IPS DF 6.9 (cell line): ENCODE results near the gene SNX2.
A peak's percentile ranks its signal among the peaks of the same experiment; 100 is the strongest.

Experiments used
- DNase-seq: peaks from one replicate; pipeline ENCODE4 v3.0.0-alpha.2; 2013; ENCODE audit warnings: low read depth, low spot score
- H3K27ac ChIP-seq: one replicate; pipeline ENCODE4 v1.5.1; 2013; ENCODE audit warnings: low read length, control low read depth
- H3K27me3 ChIP-seq: 2 replicates; pipeline ENCODE4 v1.6.1; 2013; ENCODE audit warnings: mild to moderate bottlenecking, low read length; ENCODE audit not compliant: control insufficient read depth, insufficient read depth
- H3K36me3 ChIP-seq: 2 replicates; pipeline ENCODE4 v1.6.1; 2013; ENCODE audit warnings: low read length; ENCODE audit not compliant: control insufficient read depth, insufficient read depth
- H3K4me1 ChIP-seq: 2 replicates; pipeline ENCODE4 v1.6.1; 2013; ENCODE audit warnings: low read length; ENCODE audit not compliant: control insufficient read depth, insufficient read depth
- H3K4me3 ChIP-seq: 2 replicates; pipeline ENCODE4 v1.5.1; 2013; ENCODE audit warnings: mild to moderate bottlenecking, low read length
- H3K9me3 ChIP-seq: 2 replicates; pipeline ENCODE4 v1.6.1; 2013; ENCODE audit warnings: low read length, inconsistent platforms; ENCODE audit not compliant: control insufficient read depth, insufficient read depth
- WGBS: extraction: QIAGEN DNeasy Blood & Tissue Kit; methylation state at CpG from one replicate; pipeline ENCODE4 v1.1.7; 2013; ENCODE audit warnings: mixed read lengths, missing lambda C conversion rate; ENCODE audit not compliant: insufficient read length, insufficient coverage; 5-methylcytosine and 5-hydroxymethylcytosine counted together

SNX2 gene

GRCh38 chr5:122774861-122775549 lies at the start of gene SNX2:
SNX2 (plus strand) TSS chr5:122775080; CDS start chr5:122775104, 24 bp downstream.
- Histone ChIP-seq H3K36me3 (no peaks in the 10 kb centered on the region), H3K4me3 (peak within 1 kb of the TSS; percentile 97), H3K27ac (no peak within 1 kb of the TSS), H3K9me3 (no peaks in the 10 kb centered on the region), H3K4me1 (no peaks in the 10 kb centered on the region), H3K27me3 (no peaks in the 10 kb centered on the region)
- WGBS = no CpG with 5 or more reads among the region's 67 CpGs
- peak; percentile 43 for DNase-seq

GRCh38 chr5:122727112-122727541 lies 47.8 kb upstream of the SNX2 start:
- Histone ChIP-seq H3K4me3 (no peak overlapping the region), H3K27me3 (no peaks in the 10 kb centered on the region), H3K27ac (no peak overlapping the region), H3K9me3 (no peaks in the 10 kb centered on the region), H3K4me1 (no peaks in the 10 kb centered on the region), H3K36me3 (no peaks in the 10 kb centered on the region)
- no CpG with 5 or more reads among the region's 4 CpGs for WGBS
- DNase-seq = no peak

GRCh38 chr5:122730037-122730436 lies 44.8 kb upstream of the SNX2 start:
- H3K4me1 ChIP-seq = no peaks in the 10 kb centered on the region
- no peaks in the 10 kb centered on the region for H3K9me3 ChIP-seq
- no peak overlapping the region for H3K27ac ChIP-seq
- no peaks in the 10 kb centered on the region for H3K27me3 ChIP-seq
- WGBS = no CpG with 5 or more reads among the region's 1 CpG
- H3K36me3 ChIP-seq = no peaks in the 10 kb centered on the region
- no peak for DNase-seq
- no peak overlapping the region for H3K4me3 ChIP-seq

GRCh38 chr5:122730456-122730855 lies 44.4 kb upstream of the SNX2 start:
- no CpG with 5 or more reads among the region's 1 CpG for WGBS
- no peak for DNase-seq

GRCh38 chr5:122736086-122736845 lies 38.6 kb upstream of the SNX2 start:
- H3K4me1 ChIP-seq = no peaks in the 10 kb centered on the region
- H3K4me3 ChIP-seq = no peak overlapping the region
- no peak for DNase-seq
- H3K27ac ChIP-seq = no peak overlapping the region
- no peaks in the 10 kb centered on the region for H3K27me3 ChIP-seq
- no peaks in the 10 kb centered on the region for H3K36me3 ChIP-seq
- H3K9me3 ChIP-seq = no peaks in the 10 kb centered on the region
- WGBS = no CpG with 5 or more reads among the region's 9 CpGs

More at GRCh38 chr5:122730456-122730855, 44.4 kb upstream of the SNX2 start:
- Histone ChIP-seq H3K9me3 (no peaks in the 10 kb centered on the region), H3K4me1 (no peaks in the 10 kb centered on the region), H3K36me3 (no peaks in the 10 kb centered on the region), H3K4me3 (no peak overlapping the region), H3K27ac (no peak overlapping the region), H3K27me3 (no peaks in the 10 kb centered on the region)

- no peaks in the 10 kb centered on the region for H3K27me3 ChIP-seq
- H3K27ac ChIP-seq = no peak overlapping the region
- H3K4me1 ChIP-seq = no peaks in the 10 kb centered on the region
- no peak overlapping the region for H3K4me3 ChIP-seq
- no peak for DNase-seq
- H3K36me3 ChIP-seq = no peaks in the 10 kb centered on the region
- H3K9me3 ChIP-seq = no peaks in the 10 kb centered on the region
Measured at GRCh38 chr5:122738088-122738487, 36.8 kb upstream of the SNX2 start.

- no peaks in the 10 kb centered on the region for H3K36me3 ChIP-seq
- H3K4me1 ChIP-seq = no peaks in the 10 kb centered on the region
- H3K27ac ChIP-seq = no peak overlapping the region
- no peak overlapping the region for H3K4me3 ChIP-seq
- H3K27me3 ChIP-seq = no peaks in the 10 kb centered on the region
- no CpG with 5 or more reads among the region's 2 CpGs for WGBS
- H3K9me3 ChIP-seq = no peaks in the 10 kb centered on the region
- DNase-seq = no peak
Measured at GRCh38 chr5:122741681-122742080, 33.2 kb upstream of the SNX2 start.

- WGBS = no CpG with 5 or more reads among the region's 3 CpGs
- H3K36me3 ChIP-seq = no peaks in the 10 kb centered on the region
- H3K27me3 ChIP-seq = no peaks in the 10 kb centered on the region
- no peak for DNase-seq
- H3K27ac ChIP-seq = no peak overlapping the region
- H3K4me1 ChIP-seq = no peaks in the 10 kb centered on the region
- no peak overlapping the region for H3K4me3 ChIP-seq
- H3K9me3 ChIP-seq = no peaks in the 10 kb centered on the region
Measured at GRCh38 chr5:122743261-122743660, 31.6 kb upstream of the SNX2 start.

- Histone ChIP-seq H3K27ac (no peak overlapping the region), H3K4me1 (no peaks in the 10 kb centered on the region), H3K27me3 (no peaks in the 10 kb centered on the region), H3K4me3 (no peak overlapping the region), H3K9me3 (no peaks in the 10 kb centered on the region), H3K36me3 (no peaks in the 10 kb centered on the region)
- no CpG with 5 or more reads among the region's 2 CpGs for WGBS
- DNase-seq = no peak
Measured at GRCh38 chr5:122745597-122745996, 29.3 kb upstream of the SNX2 start.

- Histone ChIP-seq H3K4me3 (no peak overlapping the region), H3K4me1 (peaks cover 5% of the 10 kb centered on the region; the same call in 1 of the 2 replicates), H3K36me3 (no peaks in the 10 kb centered on the region), H3K27me3 (no peaks in the 10 kb centered on the region), H3K27ac (no peak overlapping the region), H3K9me3 (no peaks in the 10 kb centered on the region)
- no peak for DNase-seq
- no CpG with 5 or more reads among the region's 2 CpGs for WGBS
Measured at GRCh38 chr5:122749886-122750285, 25.0 kb upstream of the SNX2 start.
